Measurements from ENCODE around the gene SEMA6A.

SEMA6A gene

GRCh38 chr5:116567106-116567505, 7.5 kb downstream of the SEMA6A start:
- no peak for TF ChIP-seq CTCF (conservative IDR thresholded peaks at IDR 0.05)
- H3K27ac ChIP-seq: no peak overlapping the region

GRCh38 chr5:116566251-116566650, 8.4 kb downstream of the SEMA6A start:
- no peak overlapping the region for H3K27ac ChIP-seq
- no peak for TF ChIP-seq CTCF (conservative IDR thresholded peaks at IDR 0.05)

- no peak overlapping the region for H3K27ac ChIP-seq
- no peak for TF ChIP-seq CTCF (conservative IDR thresholded peaks at IDR 0.05)
Observed at GRCh38 chr5:116564756-116565490, 9.7 kb downstream of the SEMA6A start.

- H3K27ac ChIP-seq: no peak overlapping the region
- TF ChIP-seq CTCF (conservative IDR thresholded peaks at IDR 0.05): no peak
Observed at GRCh38 chr5:116564312-116564711, 10.3 kb downstream of the SEMA6A start.

- TF ChIP-seq CTCF (conservative IDR thresholded peaks at IDR 0.05): no peak
- H3K27ac ChIP-seq: no peak overlapping the region
Observed at GRCh38 chr5:116563736-116564308, 10.8 kb downstream of the SEMA6A start.

- TF ChIP-seq CTCF (conservative IDR thresholded peaks at IDR 0.05): no peak
- H3K27ac ChIP-seq: no peak overlapping the region
Observed at GRCh38 chr5:116562669-116563068, 12.0 kb downstream of the SEMA6A start.

GRCh38 chr5:116561658-116562057, 13.0 kb downstream of the SEMA6A start:
- TF ChIP-seq CTCF (conservative IDR thresholded peaks at IDR 0.05): no peak
- no peak overlapping the region for H3K27ac ChIP-seq

All from VCaP (cell line).